HG03139 (cell line): Measurements from ENCODE around the gene CD300C.
"Not testable (repeated sequence)": the region's sequence is repeated elsewhere in the genome, so short reads cannot be mapped to it uniquely, and the experiment has no call there.

ENCODE experiments used
- ATAC-seq: cut with Tn5 transposase; IDR thresholded peaks from one replicate; pipeline ENCODE4 v1.9.1; 2021; ENCODE audit not compliant: unreplicated experiment

Gene CD300C

DNA sequence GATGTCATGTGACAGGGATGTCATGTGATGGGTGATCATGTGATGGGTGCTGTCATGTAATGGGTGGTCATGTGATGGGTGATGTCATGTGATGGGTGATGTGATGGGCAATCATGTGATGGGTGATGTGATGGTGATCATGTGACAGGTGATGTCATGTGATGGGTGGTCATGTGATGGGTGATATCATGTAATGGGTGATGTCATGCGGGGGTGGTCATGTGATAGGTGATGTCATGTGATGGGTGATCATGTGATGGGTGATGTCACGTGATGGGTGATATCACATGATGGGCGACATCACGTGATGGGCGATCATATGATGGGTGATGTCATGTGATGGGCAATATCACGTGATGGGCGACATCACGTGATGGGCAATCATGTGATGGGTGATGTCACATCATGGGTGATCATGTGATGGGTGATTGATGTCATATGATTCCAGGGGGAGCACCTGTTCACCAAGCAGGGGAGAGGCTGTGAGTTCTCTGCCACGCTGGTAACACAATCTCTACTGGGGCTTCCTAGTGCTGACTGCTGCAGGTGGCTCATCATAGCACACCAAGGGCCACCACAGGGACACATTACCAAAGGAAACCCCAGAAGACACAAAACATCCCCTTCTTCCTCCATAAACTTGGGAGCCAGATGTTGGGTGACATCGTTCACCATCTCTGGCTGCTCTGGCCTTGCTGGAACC, 31.1 kb downstream of the CD300C start:
- ATAC-seq, result no peak

DNA sequence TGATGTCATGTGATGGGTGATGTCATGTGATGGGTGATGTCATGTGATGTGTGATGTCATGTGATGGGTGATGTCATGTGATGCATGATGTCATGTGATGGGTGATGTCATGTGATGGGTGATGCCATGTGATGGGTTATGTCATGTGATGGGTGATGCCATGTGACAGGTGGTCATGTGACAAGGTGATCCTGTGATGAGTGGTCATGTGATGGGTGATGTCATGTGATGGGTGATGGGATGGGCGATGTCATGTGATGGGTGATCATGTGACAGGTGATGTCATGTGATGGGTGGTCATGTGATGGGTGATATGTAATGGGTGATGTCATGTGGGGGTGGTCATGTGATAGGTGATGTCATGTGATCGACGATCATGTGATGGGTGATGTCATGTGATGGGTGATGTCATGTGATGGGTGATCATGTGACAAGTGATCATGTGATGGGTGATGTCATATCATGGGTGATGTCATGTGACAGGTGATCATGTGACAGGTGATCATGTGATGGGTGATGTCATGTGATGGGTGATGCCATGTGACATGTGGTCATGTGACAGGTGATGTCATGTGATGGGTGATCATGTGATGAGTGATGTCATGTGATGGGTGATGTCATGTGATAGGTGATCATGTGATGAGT, 31.8 kb downstream of the CD300C start:
- no peak for ATAC-seq

DNA sequence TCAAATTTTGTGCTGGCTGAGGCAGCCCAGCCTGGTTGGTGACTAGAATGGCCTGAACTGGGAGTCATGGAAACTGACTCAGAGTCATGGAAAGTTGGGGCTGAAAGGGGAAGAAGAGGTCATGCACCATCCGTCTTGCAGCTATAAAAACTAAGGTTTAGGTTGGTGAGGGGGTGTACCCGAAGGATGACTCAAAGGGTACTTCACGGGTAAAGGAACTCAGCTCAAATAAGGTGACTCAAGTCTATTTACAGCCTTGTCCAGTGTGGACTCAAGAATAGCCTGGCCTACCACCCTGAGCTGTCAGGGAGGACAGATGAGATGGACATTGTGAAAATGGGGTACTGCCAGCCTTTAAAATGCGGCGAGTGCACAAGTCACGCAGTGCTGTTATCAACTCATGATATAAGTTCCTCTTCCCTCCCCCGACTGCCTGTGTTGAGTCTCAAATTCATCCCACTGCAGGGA, 33.3 kb downstream of the CD300C start:
- peak; percentile 62 for ATAC-seq

DNA sequence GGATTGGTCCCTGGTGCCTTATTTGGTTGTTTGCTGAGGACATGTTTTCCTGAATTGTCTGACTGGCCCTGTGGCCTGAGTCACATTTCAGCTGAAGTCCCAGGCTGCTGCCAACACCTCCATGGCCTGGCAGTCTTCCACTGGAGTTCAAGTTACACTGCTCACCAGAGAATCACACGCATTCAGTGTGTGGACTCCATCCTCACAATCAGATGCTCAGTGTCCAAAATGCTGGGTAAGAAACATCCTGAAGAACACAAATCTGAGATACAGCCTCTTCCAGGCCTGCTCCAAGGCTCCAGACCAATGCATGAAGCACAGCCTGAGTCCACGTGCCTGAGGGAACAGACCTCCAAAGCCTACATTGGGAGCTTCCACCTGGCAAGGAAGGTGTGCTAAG, 33.9 kb downstream of the CD300C start:
- ATAC-seq, result no peak

DNA sequence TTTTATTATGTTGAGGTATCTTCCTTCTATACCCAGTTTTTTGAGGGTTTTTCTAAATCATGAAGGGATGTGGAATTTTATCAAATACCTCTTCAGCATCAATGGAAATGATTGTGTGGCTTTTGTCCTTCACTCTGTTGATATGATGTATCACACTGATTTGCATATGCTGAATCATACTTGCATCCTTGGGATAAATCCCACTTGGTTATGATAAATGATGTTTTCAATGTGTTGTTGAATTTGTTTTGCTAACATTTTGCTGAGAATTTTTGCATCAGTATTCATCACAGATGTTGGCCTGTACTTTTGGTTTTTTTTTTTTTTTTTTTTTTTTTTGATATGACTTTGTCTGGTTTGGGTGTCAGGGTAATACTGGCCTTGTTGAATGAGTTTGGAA, 37.8 kb downstream of the CD300C start:
- ATAC-seq, result no peak

DNA sequence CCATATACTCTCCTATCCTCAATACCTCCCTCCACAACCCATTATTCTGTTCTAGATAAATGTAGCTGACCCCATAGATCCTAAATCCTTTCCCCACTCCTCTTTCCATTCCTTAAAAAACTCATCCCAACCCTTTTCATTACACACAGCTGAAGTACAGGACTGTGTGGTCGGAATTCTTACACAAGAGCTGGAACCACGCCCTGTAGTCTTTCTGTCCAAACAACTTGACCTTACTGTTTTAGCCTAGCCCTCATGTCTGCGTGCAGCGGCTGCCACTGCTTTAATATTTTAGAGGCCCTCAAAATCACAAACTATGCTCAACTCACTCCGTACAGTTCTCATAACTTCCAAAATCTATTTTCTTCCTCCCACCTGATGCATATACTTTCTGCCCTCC, 42.0 kb downstream of the CD300C start:
- ATAC-seq, result not testable (repeated sequence)

DNA sequence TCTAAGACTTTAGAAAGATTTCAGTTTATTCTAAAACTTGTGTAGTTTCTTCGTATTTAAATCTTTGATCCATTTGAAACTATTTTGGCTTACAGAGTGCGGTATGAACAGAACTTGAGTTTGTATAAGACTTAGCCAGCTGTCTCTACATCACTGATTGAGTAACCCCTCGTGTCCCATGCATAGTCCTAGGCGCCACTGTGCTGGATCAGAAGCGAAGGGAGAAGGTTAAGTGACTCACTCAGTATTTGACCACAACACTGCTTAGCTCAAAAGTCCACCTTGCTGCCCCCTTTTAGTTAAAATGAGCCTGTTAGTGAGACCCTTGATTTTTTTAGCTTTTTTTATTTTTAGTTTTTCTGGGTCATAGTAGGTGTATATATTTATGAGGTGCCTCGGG, 43.1 kb downstream of the CD300C start:
- no peak for ATAC-seq

DNA sequence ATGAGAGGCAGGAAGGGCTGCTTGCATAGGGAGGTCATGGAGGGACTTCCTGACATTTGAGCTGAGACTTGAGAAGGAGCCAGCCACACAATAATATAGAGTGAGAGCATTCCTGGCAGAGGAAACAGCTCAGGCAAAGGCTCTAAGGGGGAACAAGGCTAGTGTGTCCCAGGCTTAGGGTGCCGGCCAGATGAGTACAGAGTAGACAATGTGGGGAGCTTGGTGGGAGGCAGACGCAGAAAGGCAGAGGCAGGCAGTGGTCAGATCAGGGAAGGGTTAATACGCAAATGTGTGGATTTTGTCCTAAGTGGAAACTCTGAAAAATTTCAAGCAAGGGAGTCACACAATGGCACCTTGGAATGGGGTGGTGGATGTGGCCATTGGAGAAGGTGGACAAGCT, 45.9 kb downstream of the CD300C start:
- no peak for ATAC-seq

DNA sequence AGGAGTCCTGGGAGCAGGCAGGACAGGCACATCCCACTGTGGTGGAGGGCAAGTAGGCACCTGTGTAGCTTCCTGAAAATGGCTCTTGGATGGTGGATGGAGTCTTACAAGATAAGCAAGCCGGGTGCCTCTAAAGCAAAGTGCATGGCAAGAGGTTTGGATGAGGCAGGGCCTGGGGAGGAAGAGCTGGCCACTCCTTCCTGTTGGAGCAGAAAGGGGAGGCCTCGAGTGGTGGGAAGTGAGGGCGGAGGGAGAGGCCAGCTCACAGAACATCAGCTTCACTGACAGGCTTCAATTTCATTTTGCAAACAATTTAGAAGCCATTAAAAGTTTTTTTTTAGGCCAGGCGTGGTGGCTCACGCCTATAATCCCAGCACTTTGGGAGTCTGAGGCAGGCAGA, 48.4 kb downstream of the CD300C start:
- no peak for ATAC-seq

DNA sequence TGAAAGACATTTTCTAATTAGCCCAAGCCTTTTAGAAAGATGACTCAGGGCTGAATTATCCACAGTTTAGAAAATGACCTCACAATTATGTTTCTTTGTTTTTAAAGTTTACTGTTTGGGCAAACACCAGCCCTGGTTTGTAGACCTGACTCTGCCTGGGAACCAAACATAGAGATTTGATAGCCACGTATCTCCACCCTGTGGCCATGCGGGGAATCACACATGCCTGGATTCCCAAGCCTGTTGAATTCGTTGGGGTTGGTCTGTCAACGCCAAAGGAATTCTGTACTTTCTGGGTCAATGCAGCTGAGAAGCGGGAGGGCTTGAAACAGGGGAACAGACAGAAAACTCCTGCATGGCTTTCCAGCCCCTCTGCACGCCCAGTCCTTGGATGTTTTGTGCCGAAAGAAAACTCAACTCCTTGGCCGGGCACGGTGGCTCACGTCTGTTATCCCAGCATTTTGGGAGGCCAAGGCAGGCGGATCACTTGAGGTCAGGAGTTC, 52.5 kb downstream of the CD300C start:
- no peak for ATAC-seq

DNA sequence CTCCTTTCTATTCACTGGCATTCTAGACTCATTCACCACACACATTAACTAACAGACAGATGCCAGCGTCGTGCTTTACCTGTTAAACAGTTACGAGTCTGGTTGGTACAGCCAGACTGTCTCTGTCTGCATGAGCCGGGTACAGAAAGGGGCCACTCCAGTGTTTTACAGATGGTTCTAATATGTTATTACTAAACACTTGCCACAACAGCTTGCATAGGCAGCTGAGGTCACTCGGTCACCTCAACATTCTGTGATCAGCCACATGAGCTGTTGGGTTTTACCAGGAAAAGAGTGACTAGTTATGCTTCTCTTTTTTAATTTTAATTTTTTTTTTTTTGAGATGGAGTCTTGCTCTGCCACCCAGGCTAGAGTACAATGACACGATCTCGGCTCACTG, 54.3 kb downstream of the CD300C start:
- no peak for ATAC-seq
